Cardiac muscle cell (in vitro differentiated cells and primary cell): ENCODE measurements around the gene SYT7. TPM values are rescaled to one million over a fixed set of nuclear protein-coding genes. Genes with fewer than 3 reads are reported as not detected.
A peak's percentile ranks its signal among the peaks of the same experiment; 100 is the strongest.

ENCODE experiments used
- DNase-seq, 2 donors: peaks; one replicate each; pipeline versions ENCODE4 v3.0.0 to v3.0.0-alpha.2; 2010 to 2017; ENCODE audit warnings: low read depth in 1 of 2, low spot score in 1 of 2
- H3K27ac ChIP-seq: fragments of 200-600 bp; sonication (generic); 2 replicates; pipeline ENCODE4 v1.5.1; 2016
- H3K27me3 ChIP-seq: fragments of 200-600 bp; sonication (generic); 2 replicates; pipeline ENCODE4 v1.6.0; 2016; ENCODE audit warnings: control low read depth
- H3K36me3 ChIP-seq: fragments of 200-600 bp; sonication (generic); 2 replicates; pipeline ENCODE4 v1.5.1; 2016; ENCODE audit warnings: control low read depth
- H3K4me1 ChIP-seq: fragments of 200-600 bp; sonication (generic); 2 replicates; pipeline ENCODE4 v1.8.1; 2017; ENCODE audit warnings: low read depth, mild to moderate bottlenecking, mixed run types
- H3K4me3 ChIP-seq: fragments of 200-600 bp; sonication (generic); 2 replicates; pipeline ENCODE4 v1.5.1; 2016; ENCODE audit warnings: mild to moderate bottlenecking
- H3K9me3 ChIP-seq: fragments of 200-600 bp; sonication (generic); 2 replicates; pipeline ENCODE4 v1.5.1; 2017; ENCODE audit warnings: low read depth, mild to moderate bottlenecking, control low read depth
- polyA plus RNA-seq: library from polyadenylated mRNA; unstranded; fragments of >200 nt; fragmentation: Nextera tagmentation; extraction: Ambion mirVana; gene quantifications from 2 replicates; pipeline ENCODE4 v1.2.1, GENCODE V29; 2016
- total RNA-seq: library from RNA; depleted of rRNA; stranded (reverse); fragments of >200 nt; gene quantifications from 2 replicates; pipeline ENCODE4 v1.2.3, GENCODE V29; 2016
- TF ChIP-seq, protein P1 (sequence below): IDR thresholded peaks from 2 replicates; pipeline ENCODE4 v1.5.1; 2012; ENCODE audit warnings: low read depth, mild to moderate bottlenecking, low read length

The SYT7 gene
- total and polyA plus RNA-seq, 2 experiments from 2014 or later: 6.3 to 12.1 TPM

DNA sequence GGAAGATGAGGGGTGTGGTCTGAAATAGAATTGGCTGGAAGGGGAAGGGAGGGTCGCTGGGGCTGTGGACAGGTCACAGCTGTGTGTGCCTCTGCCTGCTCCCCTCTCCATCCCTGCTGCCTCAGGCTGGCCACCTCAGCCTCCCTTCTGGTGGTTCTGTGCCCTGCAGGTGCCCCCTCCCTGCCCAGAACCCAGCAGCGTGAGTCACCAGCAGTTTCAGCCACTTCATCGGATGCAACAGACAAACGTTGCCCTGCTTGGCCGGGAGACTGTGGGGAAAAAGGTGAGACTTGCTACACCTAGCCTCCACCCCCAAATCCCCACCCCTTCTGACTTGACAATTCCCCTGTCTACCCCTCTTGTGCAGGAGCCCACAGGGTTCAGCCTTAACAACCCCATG lies 94.1 kb downstream of the SYT7 start:
- Histone ChIP-seq H3K9me3 (no peaks in the 10 kb centered on the region), H3K36me3 (no peaks in the 10 kb centered on the region), H3K4me1 (peaks cover 19% of the 10 kb centered on the region), H3K27ac (no peak overlapping the region), H3K27me3 (no peaks in the 10 kb centered on the region), H3K4me3 (no peak overlapping the region)
- TF ChIP-seq, protein P1, sequence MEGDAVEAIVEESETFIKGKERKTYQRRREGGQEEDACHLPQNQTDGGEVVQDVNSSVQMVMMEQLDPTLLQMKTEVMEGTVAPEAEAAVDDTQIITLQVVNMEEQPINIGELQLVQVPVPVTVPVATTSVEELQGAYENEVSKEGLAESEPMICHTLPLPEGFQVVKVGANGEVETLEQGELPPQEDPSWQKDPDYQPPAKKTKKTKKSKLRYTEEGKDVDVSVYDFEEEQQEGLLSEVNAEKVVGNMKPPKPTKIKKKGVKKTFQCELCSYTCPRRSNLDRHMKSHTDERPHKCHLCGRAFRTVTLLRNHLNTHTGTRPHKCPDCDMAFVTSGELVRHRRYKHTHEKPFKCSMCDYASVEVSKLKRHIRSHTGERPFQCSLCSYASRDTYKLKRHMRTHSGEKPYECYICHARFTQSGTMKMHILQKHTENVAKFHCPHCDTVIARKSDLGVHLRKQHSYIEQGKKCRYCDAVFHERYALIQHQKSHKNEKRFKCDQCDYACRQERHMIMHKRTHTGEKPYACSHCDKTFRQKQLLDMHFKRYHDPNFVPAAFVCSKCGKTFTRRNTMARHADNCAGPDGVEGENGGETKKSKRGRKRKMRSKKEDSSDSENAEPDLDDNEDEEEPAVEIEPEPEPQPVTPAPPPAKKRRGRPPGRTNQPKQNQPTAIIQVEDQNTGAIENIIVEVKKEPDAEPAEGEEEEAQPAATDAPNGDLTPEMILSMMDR: no peak
- DNase-seq: no peak

DNA sequence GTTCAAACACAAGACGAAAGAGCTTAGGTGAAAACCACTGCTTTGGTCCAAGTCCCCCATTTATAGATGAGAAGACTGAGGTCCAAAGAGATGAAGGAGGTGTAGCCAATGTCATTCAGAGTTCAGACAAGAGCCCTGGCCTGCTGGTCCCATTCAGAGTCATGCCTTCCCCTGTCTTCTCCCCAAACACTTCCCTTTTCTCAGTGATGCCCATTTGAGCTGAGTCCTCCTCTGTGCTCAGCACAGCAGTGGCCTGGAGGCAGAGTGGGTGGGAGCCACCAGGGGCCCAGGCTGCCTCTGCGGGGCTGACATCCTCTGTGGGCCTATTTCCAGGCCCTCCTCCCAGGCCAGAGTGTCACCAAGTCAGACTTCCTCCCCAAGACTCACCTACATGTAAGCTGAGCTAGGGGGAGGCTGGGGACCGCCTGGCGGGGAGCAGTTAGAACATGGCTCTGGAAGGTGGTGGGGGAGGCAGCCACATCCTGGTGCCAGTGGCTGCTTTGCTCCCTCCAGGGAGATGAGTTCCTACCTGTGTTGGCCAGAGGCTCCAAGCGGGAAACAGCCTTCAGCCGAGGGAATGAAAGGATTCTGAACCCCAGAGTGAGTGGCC lies 94.8 kb downstream of the SYT7 start:
- H3K36me3 ChIP-seq: no peaks in the 10 kb centered on the region
- no peak for DNase-seq
- H3K4me1 ChIP-seq: peaks cover 19% of the 10 kb centered on the region
- TF ChIP-seq, protein P1: no peak
- no peak overlapping the region for H3K4me3 ChIP-seq
- no peaks in the 10 kb centered on the region for H3K27me3 ChIP-seq
- H3K27ac ChIP-seq: no peak overlapping the region
- H3K9me3 ChIP-seq: no peaks in the 10 kb centered on the region

DNA sequence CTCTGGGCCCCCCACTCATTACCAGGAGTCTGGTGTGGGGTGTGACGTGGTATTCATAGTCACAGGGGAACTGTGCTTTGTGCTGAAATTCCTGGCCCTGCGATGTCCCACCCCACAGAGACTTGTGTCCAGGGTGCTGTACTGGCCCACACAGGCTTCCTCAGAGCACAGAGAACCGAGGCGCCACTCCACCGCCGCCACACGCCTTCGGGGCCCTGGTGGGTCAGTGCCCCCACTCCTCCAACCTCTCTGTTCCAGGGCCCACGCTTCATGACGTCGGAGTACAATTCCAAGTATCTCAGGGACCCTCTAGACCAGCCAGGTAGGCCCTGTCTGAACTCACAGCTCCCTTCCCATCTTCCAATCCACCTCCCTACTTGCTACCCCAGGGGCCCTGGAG lies 95.8 kb downstream of the SYT7 start:
- TF ChIP-seq, protein P1: no peak
- Histone ChIP-seq H3K27ac (no peak overlapping the region), H3K4me1 (peaks cover 16% of the 10 kb centered on the region), H3K9me3 (no peaks in the 10 kb centered on the region), H3K4me3 (no peak overlapping the region), H3K36me3 (no peaks in the 10 kb centered on the region), H3K27me3 (no peaks in the 10 kb centered on the region)
- DNase-seq: no peak

DNA sequence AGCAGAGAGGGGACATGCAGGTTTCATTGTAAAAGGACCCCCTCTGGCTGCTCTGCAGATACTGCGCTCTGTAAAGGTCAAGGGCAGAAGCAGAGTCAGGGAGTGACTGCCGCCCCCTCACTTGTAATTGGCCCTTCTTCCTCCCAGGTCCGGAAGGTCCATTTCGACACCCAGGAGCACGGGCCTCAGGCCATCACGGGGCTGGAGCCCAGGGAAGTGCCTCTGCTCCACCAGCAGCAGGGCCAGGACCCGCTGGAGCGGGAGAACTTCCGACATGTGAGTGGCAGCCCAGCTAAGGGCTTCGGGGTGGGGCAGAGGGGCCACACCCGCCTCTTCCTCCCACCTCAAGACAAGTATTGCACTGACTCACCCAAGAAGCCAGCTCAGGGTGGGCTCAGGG lies 96.3 kb downstream of the SYT7 start:
- Histone ChIP-seq H3K36me3 (no peaks in the 10 kb centered on the region), H3K4me1 (peaks cover 10% of the 10 kb centered on the region), H3K4me3 (no peak overlapping the region), H3K27me3 (no peaks in the 10 kb centered on the region), H3K9me3 (no peaks in the 10 kb centered on the region), H3K27ac (no peak overlapping the region)
- DNase-seq: no peak
- TF ChIP-seq, protein P1: no peak

DNA sequence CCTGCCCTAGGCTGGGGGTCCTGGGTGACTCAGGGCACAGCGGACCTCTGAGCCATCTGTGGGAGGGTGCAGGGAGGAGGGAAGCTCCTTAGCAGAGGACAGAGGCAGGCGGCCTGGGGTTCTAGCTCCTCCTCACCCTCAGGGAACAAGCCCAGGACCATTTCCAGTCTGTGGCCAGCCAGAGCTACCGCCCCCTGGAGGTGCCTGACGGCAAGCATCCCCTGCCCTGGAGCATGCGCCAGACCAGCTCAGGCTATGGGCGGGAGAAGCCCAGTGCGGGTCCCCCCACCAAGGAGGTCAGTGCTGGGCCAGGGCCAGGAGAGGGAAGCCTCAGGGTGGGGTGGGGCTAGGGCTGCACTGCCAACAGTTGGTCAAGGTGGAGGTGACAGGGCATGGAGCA lies 98.4 kb downstream of the SYT7 start:
- no peak overlapping the region for H3K4me3 ChIP-seq
- no peaks in the 10 kb centered on the region for H3K9me3 ChIP-seq
- no peak overlapping the region for H3K27ac ChIP-seq
- no peaks in the 10 kb centered on the region for H3K36me3 ChIP-seq
- TF ChIP-seq, protein P1: peak; percentile 71
- no peaks in the 10 kb centered on the region for H3K27me3 ChIP-seq
- peaks cover 5% of the 10 kb centered on the region for H3K4me1 ChIP-seq
- DNase-seq: peak in 1 of 2 donors; percentile 33

DNA sequence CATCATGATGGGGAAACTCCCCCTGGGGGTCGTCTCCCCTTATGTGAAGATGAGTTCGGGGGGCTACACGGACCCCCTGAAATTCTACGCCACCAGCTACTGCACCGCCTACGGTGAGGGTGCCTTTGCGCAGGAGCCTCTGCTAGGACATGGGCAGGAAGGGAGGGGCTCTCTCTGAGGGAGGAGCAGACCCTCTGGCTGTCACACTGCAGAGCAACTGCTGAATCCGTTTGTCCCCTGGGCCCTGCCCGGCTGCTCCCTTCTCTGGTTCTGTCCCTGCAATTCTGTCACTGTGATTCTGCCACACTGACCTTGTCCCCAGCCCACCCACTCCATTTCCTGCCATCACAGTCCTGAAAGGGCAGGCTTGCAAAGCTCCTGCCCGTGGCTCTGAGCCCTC lies 99.1 kb downstream of the SYT7 start:
- TF ChIP-seq, protein P1: no peak

More for the DNA sequence above, 99.1 kb downstream of the SYT7 start:
- Histone ChIP-seq H3K4me3 (no peak overlapping the region), H3K27me3 (no peaks in the 10 kb centered on the region), H3K9me3 (no peaks in the 10 kb centered on the region), H3K4me1 (peaks cover 5% of the 10 kb centered on the region), H3K36me3 (no peaks in the 10 kb centered on the region), H3K27ac (no peak overlapping the region)
- no peak for DNase-seq
